Lower leg skin (tissue), 4 donors: ENCODE data around the gene EHD4. TPM values are rescaled to one million over a fixed set of nuclear protein-coding genes. Genes with fewer than 3 reads are reported as not detected.

ENCODE experiments used
- DNase-seq, 2 donors: peaks; one replicate each; pipeline ENCODE4 v3.0.0-alpha.2; 2019; ENCODE audit warnings: low spot score in 2 of 2
- H3K4me3 ChIP-seq: fragments of 200-600 bp; sonication (generic); 2 replicates; pipeline ENCODE4 v1.5.1; 2017; ENCODE audit warnings: mild to moderate bottlenecking, low read depth; ENCODE audit not compliant: poor library complexity, severe bottlenecking
- CTCF ChIP-seq, 3 donors: fragments of 450-650 bp; IDR thresholded peaks; one replicate each; pipeline ENCODE4 v1.5.1; 2016; ENCODE audit warnings: antibody characterized with exemption in 3 of 3, mild to moderate bottlenecking in 3 of 3, moderate library complexity in 2 of 3
- POLR2A ChIP-seq, 2 donors: fragments of 450-650 bp; IDR thresholded peaks; one replicate each; pipeline ENCODE4 v1.6.1; 2016 to 2017; ENCODE audit warnings: antibody characterized with exemption in 2 of 2, mild to moderate bottlenecking in 1 of 2, moderate library complexity in 1 of 2
- WGBS, 2 donors: methylation state at CpG; one replicate each; pipeline ENCODE4 v1.1.5; 2018; 5-methylcytosine and 5-hydroxymethylcytosine counted together
- intact Hi-C: fragments of 100-400 bp; cut with DNase I; formaldehyde crosslinking; loops from one replicate; pipeline ENCODE4 v1.15.0; 2023; ENCODE audit warnings: low total_unique reads
- total RNA-seq, 4 donors: library from RNA; depleted of rRNA; stranded (reverse); fragments of >200 nt; gene quantifications; one replicate each; pipeline ENCODE4 v1.1.0, GENCODE V29; 2016

The EHD4 gene
- total RNA-seq, 4 donors from 2014 or later: 19.6 to 27.3 (median 23.3) TPM

- no peak for TF ChIP-seq CTCF (IDR thresholded peaks at IDR 0.05)
- no peak for TF ChIP-seq POLR2A (IDR thresholded peaks at IDR 0.05)
- DNase-seq: no peak
- no peak overlapping the region for H3K4me3 ChIP-seq
- intact Hi-C loops: no loop called here
- WGBS, 2 donors: 71 to 86% methylated on average over 1 of the region's 1 CpG
Measured at GRCh38 chr15:41961595-41962202, 10.7 kb downstream of the EHD4 start.

DNA sequence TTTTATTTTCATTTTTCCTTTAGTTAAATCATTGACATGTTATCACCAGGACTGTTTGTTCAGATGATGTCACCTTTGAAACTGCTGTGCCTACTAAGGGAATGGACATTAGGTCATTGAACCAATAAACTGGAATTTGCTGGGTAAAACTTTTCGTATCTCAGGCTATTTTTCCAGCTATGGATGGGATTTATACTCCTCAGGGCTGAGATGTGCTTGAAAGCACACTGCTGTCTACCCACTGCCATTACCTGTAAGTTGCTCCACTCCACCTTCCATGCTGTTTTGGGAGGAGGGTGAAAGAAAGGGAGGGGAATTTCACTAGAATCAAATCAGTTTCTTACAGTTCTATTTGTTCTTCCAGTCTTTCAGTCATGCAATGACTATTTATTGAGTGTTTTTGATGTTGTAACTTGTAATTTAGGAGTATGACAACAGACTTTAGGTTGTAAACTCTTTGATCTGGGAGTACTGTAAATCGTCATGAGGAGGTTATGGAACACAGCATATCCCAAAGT is 11.3 kb downstream of the EHD4 start:
- DNase-seq: no peak
- no peak overlapping the region for H3K4me3 ChIP-seq
- TF ChIP-seq CTCF (IDR thresholded peaks at IDR 0.05) (no peak), POLR2A (IDR thresholded peaks at IDR 0.05) (no peak)
- 45 to 61% methylated on average over 2 of the region's 2 CpGs for WGBS, 2 donors
- intact Hi-C loops: no loop called here

GRCh38 chr15:41958002-41958420 is 14.3 kb downstream of the EHD4 start:
- WGBS, 2 donors: 75 to 79% methylated on average over 7 of the region's 7 CpGs
- intact Hi-C loops: no loop called here
- no peak for TF ChIP-seq POLR2A (IDR thresholded peaks at IDR 0.05)
- no peak for TF ChIP-seq CTCF (IDR thresholded peaks at IDR 0.05)
- H3K4me3 ChIP-seq: no peak overlapping the region
- DNase-seq: peak in 1 of 2 donors; percentile 59

DNA sequence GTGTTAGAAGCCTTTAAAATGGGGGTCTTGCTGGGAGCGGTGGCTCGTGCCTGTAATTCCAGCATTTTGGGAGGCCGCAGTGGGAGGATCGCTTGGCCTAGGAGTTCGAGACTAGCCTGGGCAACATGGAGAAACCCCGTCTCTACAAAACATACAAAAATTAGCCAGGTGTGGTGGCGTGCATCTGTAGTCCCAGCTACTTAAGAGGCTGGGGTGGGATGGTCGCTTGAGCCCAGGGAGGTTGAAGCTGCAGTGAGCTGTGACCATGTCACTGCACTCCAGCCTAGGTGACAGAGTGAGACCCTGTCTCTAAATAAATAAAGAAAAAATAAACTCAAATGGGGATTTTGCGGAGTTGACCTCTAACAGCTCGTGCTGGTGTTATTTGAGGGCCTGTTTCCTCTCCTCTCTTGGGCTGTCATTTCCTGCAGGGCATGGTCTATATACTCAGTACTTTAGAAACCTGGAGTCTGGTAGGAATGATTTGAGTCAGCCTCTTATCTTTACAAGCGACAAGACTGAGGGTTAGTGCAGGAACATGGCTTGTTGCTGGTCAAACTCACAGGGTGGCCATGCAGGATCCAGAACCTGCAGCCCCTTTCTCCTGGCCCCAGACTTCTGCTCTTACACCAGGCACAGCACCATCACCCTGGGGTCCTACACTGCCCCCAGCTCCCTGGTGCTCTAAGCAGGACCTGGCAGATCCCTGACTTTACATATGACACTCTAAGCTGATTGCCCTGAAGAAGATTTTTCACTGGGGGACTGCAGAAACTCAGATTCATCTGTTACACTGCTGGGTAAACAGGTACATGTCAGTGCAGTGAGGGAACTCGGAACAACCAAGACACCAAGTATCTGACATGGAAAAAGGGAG is 15.1 kb downstream of the EHD4 start:
- 91 to 93% methylated on average over 12 of the region's 12 CpGs for WGBS, 2 donors
- no peak overlapping the region for H3K4me3 ChIP-seq
- TF ChIP-seq CTCF (IDR thresholded peaks at IDR 0.05) (no peak), POLR2A (IDR thresholded peaks at IDR 0.05) (no peak)
- intact Hi-C loops: no loop called here
- DNase-seq: peak in 1 of 2 donors; percentile 58

- no peak overlapping the region for H3K4me3 ChIP-seq
- WGBS, 2 donors: 66 to 71% methylated on average over 21 of the region's 21 CpGs
- peak in 1 of 2 donors; percentile 53 for DNase-seq
- intact Hi-C loops: no loop called here
- TF ChIP-seq POLR2A (IDR thresholded peaks at IDR 0.05) (no peak), CTCF (IDR thresholded peaks at IDR 0.05) (no peak)
Measured at GRCh38 chr15:41955807-41956525, 16.4 kb downstream of the EHD4 start.
